DMS79 (cell line): Measurements from ENCODE around the gene BCL2L13.
"Not testable (repeated sequence)": the region's sequence is repeated elsewhere in the genome, so short reads cannot be mapped to it uniquely, and the experiment has no call there.

ENCODE experiments used
- DNase-seq: peaks from one replicate; lab custom pipeline; 2025; lab: John Stamatoyannopoulos, UW

Gene BCL2L13

DNA sequence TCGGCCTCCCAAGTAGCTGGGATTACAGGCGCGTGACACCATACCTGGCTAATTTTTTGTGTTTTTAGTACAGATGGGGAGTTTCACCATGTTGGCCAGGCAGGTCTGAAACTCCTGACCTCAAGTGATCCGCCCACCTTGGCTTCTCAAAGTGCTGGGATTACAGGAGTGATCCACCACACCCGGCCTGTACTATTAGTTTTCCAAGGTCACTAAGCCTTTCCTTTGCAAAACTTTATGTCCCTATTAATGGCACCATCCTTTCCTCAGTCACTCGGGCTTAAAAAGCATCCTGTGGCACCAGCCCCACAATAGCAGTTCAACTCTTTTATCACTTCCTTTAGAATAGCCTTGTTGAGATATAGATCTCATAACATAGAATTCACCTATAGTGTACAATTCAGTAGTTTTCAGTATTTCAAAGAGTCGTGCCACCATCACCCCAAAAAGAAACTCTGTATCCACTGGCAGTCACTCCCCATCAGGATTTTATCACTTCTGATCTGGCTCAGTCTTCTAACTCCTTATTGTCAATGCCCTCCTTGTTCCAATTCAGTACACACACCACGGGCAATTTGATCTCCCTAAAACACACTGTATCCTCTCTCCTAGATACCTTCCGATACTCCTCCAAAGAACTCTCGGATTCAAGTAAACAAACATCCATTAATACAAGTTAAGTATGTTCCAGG, 921 bp upstream of the BCL2L13 start:
- no peak for DNase-seq

DNA sequence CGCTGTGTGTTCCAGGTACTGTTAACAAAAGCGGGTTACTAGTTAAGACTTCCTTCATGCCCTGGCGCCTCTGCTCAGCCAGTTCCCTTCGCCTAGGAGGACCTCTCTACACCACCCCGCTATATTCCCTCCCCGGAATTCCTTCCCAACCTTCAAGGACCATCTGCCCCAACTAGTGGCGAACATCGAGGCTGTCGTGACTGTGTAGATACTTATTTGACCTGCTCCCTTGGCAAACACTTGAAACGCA, 450 bp upstream of the BCL2L13 start:
- peak; percentile 56 for DNase-seq

DNA sequence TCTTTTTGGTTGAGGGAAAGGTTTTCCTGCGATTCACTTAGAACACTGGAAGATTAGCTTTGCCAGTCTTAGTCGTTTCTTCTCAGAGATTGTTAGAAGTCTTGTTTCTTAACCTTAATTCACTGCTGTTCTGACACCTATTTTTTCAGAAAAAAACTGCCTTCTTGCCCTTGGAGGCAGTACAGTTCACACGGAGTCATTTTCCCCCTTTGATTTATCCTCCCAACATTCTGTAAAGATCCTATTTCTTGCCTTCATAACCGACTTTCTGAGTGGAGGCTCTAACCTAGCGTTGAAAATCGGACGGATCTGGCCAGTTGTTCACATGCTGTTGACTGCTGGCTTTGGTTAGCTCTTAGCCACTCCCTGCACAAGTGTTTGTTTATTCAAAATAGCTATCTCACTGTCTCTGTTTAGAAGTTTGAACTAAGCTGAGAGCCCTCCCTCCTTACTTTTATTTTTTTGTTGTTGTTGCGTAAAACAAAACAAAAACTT, 737 bp downstream of the BCL2L13 start:
- DNase-seq = no peak

DNA sequence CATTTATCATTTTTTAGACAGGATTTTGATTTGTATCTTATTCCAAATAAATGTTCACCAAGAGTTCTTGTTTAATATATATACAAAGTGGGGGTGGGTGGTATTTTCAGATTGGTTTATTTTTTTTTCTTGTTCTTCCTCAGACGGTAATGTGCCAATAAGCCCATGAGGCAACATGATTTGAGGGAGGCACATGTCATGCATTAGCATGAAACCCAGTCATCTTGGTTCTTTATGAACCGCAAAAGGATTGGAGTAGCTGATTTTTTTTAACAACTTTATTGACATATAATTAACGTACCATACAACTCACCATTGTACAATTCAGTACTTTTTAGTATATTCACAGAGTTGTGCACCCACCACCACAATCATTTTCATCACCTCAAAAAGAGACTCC, 2.7 kb downstream of the BCL2L13 start:
- DNase-seq = no peak

DNA sequence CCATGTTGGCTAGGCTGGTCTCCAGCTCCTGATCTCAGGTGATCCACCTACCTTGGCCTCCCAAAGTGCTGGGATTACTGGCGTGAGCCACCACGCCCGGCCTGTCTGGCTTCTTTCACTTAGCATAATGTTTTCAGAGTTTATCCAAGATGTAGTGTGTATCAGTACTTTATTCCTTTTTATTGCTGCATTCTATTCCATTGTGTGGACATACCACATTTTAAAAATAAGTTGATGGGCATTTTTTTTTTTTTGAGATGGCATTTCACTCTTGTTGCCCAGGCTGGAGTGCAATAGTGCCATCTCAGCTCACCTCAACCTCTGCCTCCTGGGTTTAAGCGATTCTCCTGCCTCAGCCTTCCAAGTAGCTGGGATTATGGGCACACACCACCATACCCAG, 3.8 kb downstream of the BCL2L13 start:
- not testable (repeated sequence) for DNase-seq

DNA sequence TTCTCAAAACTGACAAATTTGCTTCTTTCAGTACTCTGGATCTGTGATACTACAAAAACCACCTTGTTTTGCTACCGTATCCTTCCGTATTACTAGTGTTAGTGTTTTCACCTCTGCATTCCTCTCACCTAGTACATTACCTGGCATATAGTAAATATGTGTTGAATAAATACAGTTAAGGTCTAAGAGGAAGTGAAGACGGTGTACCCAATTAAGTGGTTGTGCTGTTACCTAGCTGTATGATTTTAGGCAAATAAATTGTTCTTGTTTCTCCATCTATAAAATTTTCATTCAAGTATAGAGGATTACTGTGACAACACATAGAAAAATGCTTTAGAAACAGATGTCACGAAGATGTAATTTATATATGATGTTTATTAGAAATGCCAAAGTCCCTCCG, 8.9 kb downstream of the BCL2L13 start:
- DNase-seq = no peak

DNA sequence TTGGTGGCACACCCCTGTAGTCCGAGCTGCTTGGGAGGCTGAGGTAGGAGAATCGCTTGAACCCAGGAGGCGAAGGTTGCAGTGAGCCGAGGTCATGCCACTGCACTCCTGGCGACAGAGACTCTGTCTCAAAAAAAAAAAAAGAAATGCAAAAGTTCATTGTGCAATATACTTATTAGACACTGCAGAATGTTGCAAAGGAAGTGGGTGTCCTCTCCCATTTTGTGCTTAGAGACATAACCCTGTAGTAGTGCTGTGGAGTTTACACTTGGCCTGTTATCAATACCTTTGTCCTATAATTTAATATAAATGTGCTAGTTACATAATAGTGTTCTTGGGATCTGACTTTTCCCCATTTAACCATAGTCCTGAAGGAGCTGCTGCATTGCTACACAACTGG, 9.4 kb downstream of the BCL2L13 start:
- no peak for DNase-seq

DNA sequence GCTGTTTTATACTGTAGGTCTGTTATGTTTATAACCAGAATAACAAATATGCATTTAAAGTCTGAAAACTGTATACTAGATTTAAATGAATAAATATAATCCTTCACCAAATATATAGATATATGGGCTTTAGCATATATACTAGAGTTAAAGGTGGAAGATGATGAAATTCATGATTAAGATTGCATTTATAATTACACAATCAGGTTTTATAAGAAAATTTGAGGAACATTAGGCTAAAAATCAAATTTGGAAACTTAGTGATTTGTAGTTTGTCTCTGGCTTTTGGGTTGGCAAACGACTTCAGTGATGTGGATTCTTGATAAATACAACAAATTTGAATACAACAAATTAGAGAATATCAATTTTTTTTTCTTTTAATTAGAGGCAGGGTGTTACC, 10.0 kb downstream of the BCL2L13 start:
- DNase-seq = no peak

DNA sequence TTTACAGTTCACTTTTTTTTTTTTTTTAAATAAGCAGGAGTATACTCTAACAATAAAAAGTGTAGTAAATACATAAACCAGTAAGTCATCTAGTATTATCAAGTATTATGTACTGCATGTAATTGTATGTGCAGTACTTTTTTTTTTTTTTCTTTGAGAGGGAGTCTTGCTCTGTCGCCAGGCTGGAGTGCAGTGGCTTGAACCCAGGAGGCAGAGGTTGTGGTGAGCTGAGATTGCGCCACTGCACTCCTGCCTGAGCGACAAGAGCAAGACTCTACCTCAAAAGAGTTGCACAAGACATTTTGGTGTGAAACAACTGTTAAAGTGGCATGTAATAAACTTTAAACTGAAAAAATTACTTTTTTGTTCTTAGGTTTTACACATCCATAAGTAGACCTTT, 16.7 kb downstream of the BCL2L13 start:
- DNase-seq = no peak

DNA sequence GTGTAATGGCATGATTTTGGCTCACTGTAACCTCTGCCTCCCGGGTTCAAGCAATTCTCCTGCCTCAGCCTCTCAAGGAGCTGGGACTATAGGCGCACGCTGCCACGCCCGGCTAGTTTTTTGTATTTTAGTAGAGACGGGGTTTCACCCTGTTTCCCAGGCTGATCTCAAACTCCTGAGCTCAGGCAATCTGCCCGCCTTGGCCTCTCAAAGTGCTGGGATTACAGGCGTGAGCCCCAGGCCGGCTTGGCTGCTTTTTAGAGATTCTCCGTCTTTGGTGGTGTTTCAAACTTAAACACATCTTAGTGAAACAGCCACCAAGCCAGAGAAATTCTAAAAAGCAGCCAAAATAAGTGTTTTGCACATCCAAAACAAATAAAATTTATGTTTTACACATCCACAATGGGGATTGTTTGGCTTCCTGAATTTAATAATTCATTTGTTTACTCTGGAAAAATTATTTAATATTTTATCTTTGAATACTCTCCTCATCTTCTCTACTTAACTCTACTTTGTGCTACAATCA, 18.4 kb downstream of the BCL2L13 start:
- DNase-seq = no peak

DNA sequence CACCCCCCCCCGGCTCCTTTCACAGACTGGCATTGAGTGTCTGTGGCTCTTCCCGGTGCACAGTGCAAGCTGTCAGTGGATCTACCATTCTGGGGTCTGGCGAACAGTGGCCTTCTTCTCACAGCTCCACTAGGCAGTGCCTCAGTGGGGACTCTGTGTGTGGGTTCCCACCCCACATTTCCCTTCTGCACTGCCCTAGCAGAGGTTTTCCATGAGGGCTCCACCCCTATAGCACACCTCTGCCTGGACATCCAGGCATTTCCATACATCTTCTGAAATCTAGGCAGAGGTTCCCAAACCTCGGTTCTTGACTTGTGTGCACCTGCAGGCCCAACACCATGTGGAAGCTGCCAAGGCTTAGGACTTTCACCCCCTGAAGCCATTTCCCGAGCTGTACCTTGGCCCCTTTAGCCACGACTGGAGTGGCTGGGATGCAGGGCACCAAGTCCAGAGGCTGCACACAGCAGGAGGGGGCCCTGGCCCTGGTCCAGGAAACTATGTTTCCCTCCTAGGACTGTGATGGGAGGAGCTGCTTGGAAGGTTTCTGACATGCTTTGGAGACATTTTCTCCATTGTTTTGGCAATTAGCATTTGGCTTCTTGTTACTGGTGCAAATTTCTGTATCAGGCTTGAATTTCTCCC, 26.0 kb downstream of the BCL2L13 start:
- no peak for DNase-seq

DNA sequence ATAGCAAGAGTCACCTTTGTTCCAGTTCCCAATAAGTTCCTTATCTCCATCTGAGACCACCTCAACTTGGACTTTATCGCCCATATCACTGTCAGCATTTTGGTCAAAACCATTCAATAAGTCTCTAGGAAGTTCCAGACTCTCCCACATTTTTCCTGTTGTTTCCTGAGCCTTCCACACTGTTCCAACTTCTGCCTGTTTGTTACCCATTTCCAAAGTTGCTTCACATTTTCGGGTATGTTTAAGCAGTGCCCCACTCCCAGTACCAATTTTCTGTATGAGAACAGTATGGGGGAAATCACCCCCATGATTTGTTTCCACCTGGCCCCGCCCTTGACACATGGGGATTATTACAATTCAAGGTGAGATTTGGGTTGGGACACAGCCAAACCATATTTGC, 26.7 kb downstream of the BCL2L13 start:
- no peak for DNase-seq

DNA sequence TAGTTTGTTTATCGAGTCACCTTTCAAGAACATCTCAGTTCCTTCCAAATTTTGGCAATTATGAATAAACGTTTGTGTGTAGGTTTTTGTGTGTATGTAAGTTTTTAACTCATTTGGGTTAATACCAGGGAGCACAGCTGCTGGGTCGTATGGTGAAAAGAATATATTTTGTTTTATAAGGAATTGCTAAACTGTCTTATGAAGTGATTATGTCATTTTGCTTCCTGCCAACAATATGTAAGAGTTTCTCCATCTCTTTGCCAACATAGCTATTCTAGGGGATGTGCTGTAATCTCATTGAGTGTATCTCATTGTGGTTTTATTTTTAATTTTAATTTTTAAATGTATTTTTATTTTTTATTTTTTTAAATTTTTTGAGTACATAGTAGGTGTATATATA, 27.3 kb downstream of the BCL2L13 start:
- DNase-seq = no peak

DNA sequence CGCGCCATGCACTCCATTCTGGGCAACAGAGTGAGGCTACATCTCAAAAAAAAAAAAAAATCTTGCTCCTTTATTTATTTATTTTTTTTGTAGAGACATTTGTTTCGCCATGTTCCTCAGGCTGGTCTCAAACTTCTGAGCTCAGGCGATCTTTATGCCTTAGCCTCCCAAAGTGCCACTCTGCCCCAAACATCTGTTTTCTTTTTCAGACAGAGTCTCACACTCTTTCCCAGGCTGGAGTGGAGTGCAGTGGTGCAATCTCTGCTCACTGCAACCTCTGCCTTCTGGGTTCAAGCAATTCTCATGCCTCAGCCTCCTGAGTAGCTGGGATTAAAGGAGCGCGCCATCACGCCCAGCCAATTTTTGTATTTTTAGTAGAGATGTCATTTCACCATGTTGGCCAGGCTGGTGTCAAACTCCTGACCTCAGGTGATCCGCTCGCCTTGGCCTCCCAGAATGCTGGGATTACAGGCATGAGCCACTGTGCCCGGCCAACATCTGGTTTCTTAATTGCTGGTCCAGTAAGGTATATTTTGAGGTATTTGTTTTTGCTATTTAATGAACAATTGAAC, 33.0 kb downstream of the BCL2L13 start:
- DNase-seq = not testable (repeated sequence)

DNA sequence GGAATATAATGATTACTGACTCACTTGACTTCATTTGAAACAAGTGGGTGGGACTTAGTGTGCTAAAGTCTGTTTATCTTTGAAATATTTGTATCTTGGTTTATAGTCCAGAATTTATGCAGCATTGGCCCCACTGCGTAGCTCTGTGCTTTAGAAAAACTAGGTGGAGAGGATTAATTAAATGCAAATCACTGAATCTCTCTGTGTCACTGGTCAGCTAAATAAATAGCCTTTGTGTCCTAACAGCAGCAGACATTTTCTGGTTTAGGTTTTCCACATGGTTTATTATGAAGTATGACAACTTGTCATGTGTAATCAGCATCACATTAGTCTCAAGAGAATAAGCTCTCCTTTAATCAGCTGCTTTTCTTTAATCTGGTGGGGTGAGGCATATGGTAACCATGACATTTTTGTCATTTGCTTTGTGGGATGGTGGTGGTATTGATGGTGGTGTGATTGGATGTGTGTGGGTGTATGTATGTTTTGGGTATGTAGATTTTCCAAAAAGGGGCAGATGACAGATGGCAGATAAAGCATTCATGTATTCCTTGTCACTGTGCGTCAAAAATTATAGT, 33.9 kb downstream of the BCL2L13 start:
- no peak for DNase-seq

DNA sequence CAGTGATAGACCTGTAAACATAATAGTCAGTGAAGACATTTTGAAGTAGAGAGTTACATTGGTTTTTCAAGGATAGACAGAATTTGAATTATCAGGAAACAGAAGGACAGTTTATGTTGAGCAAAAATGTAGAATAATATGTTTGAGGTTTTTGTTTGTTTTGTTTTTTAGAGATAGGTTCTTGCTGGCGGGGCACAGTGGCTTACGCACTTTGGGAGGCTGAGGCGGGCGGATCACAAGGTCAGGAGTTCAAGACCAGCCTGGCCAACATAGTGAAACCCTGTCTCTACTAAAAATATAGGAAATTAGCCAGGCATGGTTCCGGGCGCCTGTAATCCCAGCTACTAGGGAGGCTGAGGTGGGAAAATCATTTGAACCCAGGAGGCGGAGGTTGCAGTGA, 35.6 kb downstream of the BCL2L13 start:
- DNase-seq = no peak

DNA sequence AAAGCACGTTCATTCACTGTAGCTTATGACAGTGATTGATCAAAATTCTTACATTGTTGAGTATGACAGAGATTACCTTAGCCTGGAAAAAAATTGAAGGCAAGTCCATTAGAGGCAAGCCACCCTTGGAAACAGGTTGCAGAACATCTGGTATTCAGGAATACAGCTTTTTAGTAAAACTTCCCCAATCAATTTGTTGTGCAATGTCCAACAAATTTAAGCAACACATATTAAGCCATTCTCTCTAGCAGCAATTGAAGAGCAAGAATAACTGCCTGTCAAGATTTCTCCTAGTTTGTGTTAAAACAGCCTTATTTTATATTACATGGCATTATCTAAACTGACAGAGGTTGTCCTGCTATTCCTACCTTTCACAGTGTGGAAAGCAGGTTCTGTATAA, 37.0 kb downstream of the BCL2L13 start:
- DNase-seq = no peak

DNA sequence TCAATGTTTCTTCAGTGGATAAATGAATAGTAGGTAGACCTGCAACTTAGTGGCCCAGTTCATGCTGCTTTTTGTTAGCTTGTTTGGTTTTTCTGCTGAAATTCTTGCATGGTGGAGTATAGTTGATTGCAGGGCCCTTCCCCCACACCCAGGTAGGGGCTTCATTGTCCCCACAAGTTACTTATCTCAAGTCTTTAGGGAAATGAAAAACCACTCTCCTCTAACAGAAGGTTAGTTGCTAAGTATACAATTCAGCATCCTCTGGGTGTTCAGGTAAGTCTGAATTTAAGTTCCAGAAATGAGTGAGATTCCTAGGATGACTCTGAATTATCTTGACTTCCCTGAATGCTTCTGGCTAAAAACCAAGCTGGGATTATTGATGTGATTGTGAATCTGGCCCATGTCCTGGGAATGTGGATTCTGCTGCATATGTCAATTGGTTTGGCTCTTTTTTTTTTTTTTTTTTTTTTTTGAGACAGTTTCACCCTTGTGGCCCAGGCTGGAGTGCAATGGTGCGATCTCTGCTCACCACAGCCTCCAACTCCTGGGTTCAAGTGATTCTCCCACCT, 40.3 kb downstream of the BCL2L13 start:
- DNase-seq = no peak

DNA sequence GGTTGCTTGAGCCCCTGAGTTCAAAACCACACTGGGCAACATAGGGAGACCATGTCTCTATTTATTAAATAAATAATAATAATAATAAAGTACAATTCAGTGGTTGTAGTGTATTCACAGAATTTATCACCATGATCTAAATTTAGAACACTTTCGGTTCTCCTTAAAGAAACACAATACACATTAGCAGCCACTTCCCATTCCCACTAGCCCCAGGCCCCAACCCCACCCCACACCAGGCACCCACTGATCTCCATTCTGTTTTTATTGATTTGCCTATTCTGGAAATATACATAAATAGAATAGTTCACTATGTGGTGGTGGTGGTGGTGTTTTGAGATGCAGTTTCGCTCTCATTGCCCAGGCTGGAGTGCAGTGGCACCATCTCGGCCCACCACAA, 45.7 kb downstream of the BCL2L13 start:
- no peak for DNase-seq

DNA sequence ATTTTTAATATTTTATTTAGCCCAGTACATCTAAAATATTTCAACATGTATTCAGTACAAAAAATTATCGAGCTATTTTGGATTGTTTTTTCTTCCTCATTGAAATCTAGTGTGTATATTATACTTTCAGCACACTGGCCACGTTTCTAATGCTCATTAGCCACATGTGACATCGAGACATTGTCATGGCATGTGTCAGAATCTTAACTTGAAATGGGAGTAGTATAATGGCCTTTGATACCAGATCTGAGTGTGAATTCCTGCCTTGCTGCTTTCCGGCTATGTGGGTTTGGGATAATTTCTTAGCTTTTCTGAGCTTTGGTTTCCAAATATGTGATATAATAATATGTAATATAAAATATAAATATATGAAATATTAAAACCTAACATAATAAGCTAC, 54.3 kb downstream of the BCL2L13 start:
- no peak for DNase-seq

DNA sequence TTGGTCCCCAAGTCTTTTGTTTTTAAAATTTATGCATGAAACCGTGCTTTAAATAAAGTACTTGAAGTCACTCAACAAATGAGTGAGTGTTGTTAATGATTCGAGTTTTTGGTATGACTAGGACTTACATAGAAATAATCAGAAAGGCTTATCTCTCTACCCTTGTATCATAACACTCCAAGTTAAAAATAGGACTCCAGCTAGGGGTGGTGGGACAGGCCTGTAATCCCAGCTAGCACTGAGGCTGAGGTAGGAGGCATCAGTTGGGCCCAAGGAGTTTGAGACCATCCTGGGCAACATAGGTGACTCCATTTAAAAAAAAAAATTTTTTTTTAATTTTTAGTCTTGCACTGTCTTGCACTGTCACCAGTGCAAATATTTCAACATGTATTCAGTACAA, 55.6 kb downstream of the BCL2L13 start:
- no peak for DNase-seq

DNA sequence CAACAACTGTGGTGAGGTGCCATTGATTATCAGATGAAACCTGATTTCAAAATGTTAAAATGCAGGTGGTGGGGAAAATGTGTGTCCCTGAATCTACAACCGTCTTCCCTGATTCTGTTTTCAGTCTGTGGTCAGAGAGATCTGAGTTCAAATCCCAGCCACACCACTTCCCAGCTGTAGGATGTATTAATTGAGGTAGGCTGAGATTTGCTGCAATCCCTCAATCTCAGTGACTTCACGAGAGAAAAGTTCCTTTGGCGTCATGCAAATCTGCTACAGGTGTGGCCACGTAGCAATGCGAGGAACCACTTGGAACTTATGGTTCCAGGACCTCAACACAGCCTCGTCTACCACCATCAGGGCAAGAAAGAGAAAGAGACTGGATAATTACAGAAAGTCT, 56.2 kb downstream of the BCL2L13 start:
- no peak for DNase-seq

DNA sequence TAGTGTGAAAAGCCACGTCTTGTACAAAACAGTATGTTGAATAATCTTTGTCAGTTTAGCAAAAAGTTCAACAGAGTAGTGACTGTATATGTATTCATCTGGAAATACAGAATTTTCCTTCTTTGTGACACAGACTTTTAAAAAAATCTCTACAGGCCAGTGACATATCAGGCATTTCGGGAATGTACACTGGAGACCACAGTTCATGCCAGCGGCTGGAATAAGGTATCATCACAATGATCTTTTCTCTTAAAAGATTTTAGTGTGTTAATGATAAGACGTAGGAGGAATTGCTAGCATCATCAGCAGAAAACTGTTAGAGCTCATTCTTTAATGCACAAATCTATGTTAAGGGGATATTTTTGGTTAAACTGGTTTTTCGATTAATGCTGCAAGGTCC, 57.4 kb downstream of the BCL2L13 start:
- no peak for DNase-seq
